SK-N-SH (cell line): ENCODE results near the gene UBR2. TPM values are rescaled to one million over a fixed set of nuclear protein-coding genes. Genes with fewer than 3 reads are reported as not detected.

Source experiments
- CTCF ChIA-PET: fragments of 300-600, 350-600 bp; formaldehyde crosslinking; extraction: SDS; loops from one replicate; lab custom pipeline; 2021; lab: Yijun Ruan, JAX
- POLR2A ChIA-PET: fragments of 350-600 bp; sonication (Branson Sonifier 250); formaldehyde crosslinking; extraction: SDS; loops from one replicate; lab custom pipeline; 2020; ENCODE audit warnings: antibody characterized with exemption, inconsistent platforms; lab: Yijun Ruan, JAX
- DNase-seq: peaks from one replicate; pipeline ENCODE4 v3.0.0; 2012
- H2AFZ ChIP-seq: fragments of 200-600 bp; sonication (generic); 2 replicates; pipeline ENCODE4 v1.8.1; 2016; ENCODE audit warnings: antibody characterized with exemption, mild to moderate bottlenecking, low read depth
- H3F3A ChIP-seq: fragments of 200-600 bp; sonication (generic); replicated peaks from 2 replicates; pipeline ENCODE3; 2016; ENCODE audit warnings: antibody characterized with exemption, mild to moderate bottlenecking; ENCODE audit not compliant: insufficient read depth
- H3K27ac ChIP-seq, 2 experiments: fragments of 200-500 bp in 1 of 2; fragments of 200-600 bp in 1 of 2; sonication (Bioruptor generic) in 1 of 2; sonication (generic), shearing (Covaris generic) in 1 of 2; 2 replicates each; pipeline versions ENCODE4 v1.5.1 to v1.6.1; 2014 to 2016; ENCODE audit warnings: low read depth in 2 of 2, inconsistent platforms in 1 of 2, low read length in 1 of 2, mild to moderate bottlenecking in 1 of 2, mixed read lengths in 1 of 2
- H3K27me3 ChIP-seq: fragments of 200-600 bp; sonication (generic), shearing (Covaris generic); 2 replicates; pipeline ENCODE4 v1.6.1; 2016; ENCODE audit warnings: mixed run types; ENCODE audit not compliant: insufficient read depth
- H3K36me3 ChIP-seq, 2 experiments: fragments of 200-500 bp in 1 of 2; fragments of 200-600 bp in 1 of 2; sonication (Bioruptor generic) in 1 of 2; sonication (generic) in 1 of 2; replicated peaks in 1 of 2; 2 replicates each; pipeline versions ENCODE3 to v1.5.1; 2014 to 2016; ENCODE audit warnings: low read length in 1 of 2, mild to moderate bottlenecking in 1 of 2; ENCODE audit not compliant: insufficient read depth in 2 of 2, control insufficient read depth in 1 of 2
- H3K4me1 ChIP-seq, 2 experiments: fragments of 200-500 bp in 1 of 2; fragments of 200-600 bp in 1 of 2; sonication (Bioruptor generic) in 1 of 2; sonication (generic), shearing (Covaris generic) in 1 of 2; 2 replicates each; pipeline versions ENCODE4 v1.5.1 to v1.6.1; 2014 to 2016; ENCODE audit warnings: low read depth in 1 of 2, low read length in 1 of 2, mixed run types in 1 of 2; ENCODE audit not compliant: insufficient read depth in 2 of 2, control insufficient read depth in 1 of 2
- H3K4me2 ChIP-seq: fragments of 200-600 bp; sonication (generic), shearing (Covaris generic); 2 replicates; pipeline ENCODE4 v1.6.1; 2017; ENCODE audit warnings: mixed run types
- H3K4me3 ChIP-seq, 2 experiments: fragments of 200-500 bp in 1 of 2; fragments of 200-600 bp in 1 of 2; sonication (Bioruptor generic) in 1 of 2; sonication (generic), shearing (Covaris generic) in 1 of 2; 2 replicates each; pipeline versions ENCODE4 v1.5.1 to v1.8.1; 2014 to 2016; ENCODE audit warnings: low read depth in 2 of 2, inconsistent platforms in 1 of 2, low read length in 1 of 2, mild to moderate bottlenecking in 1 of 2, mixed read lengths in 1 of 2, moderate library complexity in 1 of 2
- H3K79me2 ChIP-seq: fragments of 200-600 bp; sonication (generic); 2 replicates; pipeline ENCODE4 v1.8.1; 2017; ENCODE audit warnings: mild to moderate bottlenecking; ENCODE audit not compliant: insufficient read depth
- H3K9ac ChIP-seq: fragments of 200-600 bp; sonication (generic); 2 replicates; pipeline ENCODE4 v1.6.1; 2017; ENCODE audit warnings: mixed run types
- H3K9me2 ChIP-seq: fragments of 200-600 bp; sonication (generic); 2 replicates; pipeline ENCODE4 v1.6.1; 2017; ENCODE audit warnings: mixed run types
- H3K9me3 ChIP-seq: fragments of 200-600 bp; sonication (generic); 2 replicates; pipeline ENCODE4 v1.6.1; 2017; ENCODE audit warnings: mixed run types, mild to moderate bottlenecking, moderate library complexity
- H4K20me1 ChIP-seq: fragments of 200-600 bp; sonication (generic); 2 replicates; pipeline ENCODE4 v1.6.1; 2017; ENCODE audit warnings: mild to moderate bottlenecking, mixed run types; ENCODE audit not compliant: insufficient read depth
- ELF1 ChIP-seq: IDR thresholded peaks from 2 replicates; pipeline ENCODE4 v1.4.0; 2012
- FOSL2 ChIP-seq: IDR thresholded peaks from 2 replicates; pipeline ENCODE4 v1.4.0; 2012; ENCODE audit warnings: low read depth, mild to moderate bottlenecking, moderate library complexity, borderline replicate concordance
- FOXJ3 ChIP-seq: sonication (generic); formaldehyde crosslinking; IDR thresholded peaks from 2 replicates; pipeline ENCODE4 v1.5.1; 2020; ENCODE audit warnings: mild to moderate bottlenecking, missing genetic modification reagents
- FOXM1 ChIP-seq: IDR thresholded peaks from 2 replicates; pipeline ENCODE4 v1.4.0; 2012; ENCODE audit warnings: low read depth, mild to moderate bottlenecking
- GABPA ChIP-seq: IDR thresholded peaks from 2 replicates; pipeline ENCODE4 v1.4.0; 2012; ENCODE audit warnings: low read depth, mild to moderate bottlenecking
- GATA2 ChIP-seq: sonication (generic); formaldehyde crosslinking; IDR thresholded peaks from 2 replicates; pipeline ENCODE4 v1.5.0; 2020; ENCODE audit warnings: mild to moderate bottlenecking, missing genetic modification reagents
- JUND ChIP-seq: IDR thresholded peaks from 2 replicates; pipeline ENCODE4 v1.4.0; 2012
- MEF2A ChIP-seq: IDR thresholded peaks from 2 replicates; pipeline ENCODE4 v1.4.0; 2012; ENCODE audit warnings: low read depth, borderline replicate concordance
- MXI1 ChIP-seq: IDR thresholded peaks from 2 replicates; pipeline ENCODE4 v1.6.1; 2012; ENCODE audit warnings: mild to moderate bottlenecking, low read depth, low read length, improper control_type of control experiment
- NFIC ChIP-seq: IDR thresholded peaks from 2 replicates; pipeline ENCODE4 v1.4.0; 2012; ENCODE audit warnings: borderline replicate concordance
- POLR2AphosphoS5 ChIP-seq: IDR thresholded peaks from 2 replicates; pipeline ENCODE4 v1.6.1; 2012; ENCODE audit warnings: low read depth, low read length
- RCOR1 ChIP-seq: fragments of 150-350 bp; IDR thresholded peaks from 2 replicates; pipeline ENCODE4 v1.6.1; 2017; ENCODE audit warnings: antibody characterized with exemption, low read length
- YY1 ChIP-seq: IDR thresholded peaks from 2 replicates; pipeline ENCODE4 v1.4.0; 2012; ENCODE audit warnings: low read depth, mild to moderate bottlenecking
- WGBS: methylation state at CpG from one replicate; pipeline ENCODE4 v1.1.6; 2017; ENCODE audit warnings: low lambda C conversion rate; 5-methylcytosine and 5-hydroxymethylcytosine counted together
- polyA plus RNA-seq, 3 experiments: library from polyadenylated mRNA; depleted of rRNA; stranded (reverse); fragments of >200 nt; gene quantifications; 2 replicates each; pipeline ENCODE4 v1.2.3, GENCODE V29; 2012
- TF ChIP-seq, protein P1 (sequence below): fragments of 200-600 bp; sonication (generic); IDR thresholded peaks from 2 replicates; pipeline ENCODE4 v1.6.1; 2017; ENCODE audit warnings: antibody characterized with exemption, mild to moderate bottlenecking, moderate library complexity
- TF ChIP-seq, protein P2 (sequence below): IDR thresholded peaks from 2 replicates; pipeline ENCODE4 v1.4.0; 2012; ENCODE audit warnings: low read depth
- TF ChIP-seq, protein P3 (sequence below): fragments of 150-350 bp; IDR thresholded peaks from 2 replicates; pipeline ENCODE4 v1.6.1; 2017; ENCODE audit warnings: antibody characterized with exemption, low read length, low read depth, borderline replicate concordance
- TF ChIP-seq, protein P4 (sequence below): IDR thresholded peaks from 2 replicates; pipeline ENCODE4 v1.4.0; 2012; ENCODE audit warnings: low read depth, borderline replicate concordance

UBR2 gene
- polyA plus RNA-seq, 1 of the 3 experiments (the other 2 are of a cell fraction) = 5.2 TPM

DNA sequence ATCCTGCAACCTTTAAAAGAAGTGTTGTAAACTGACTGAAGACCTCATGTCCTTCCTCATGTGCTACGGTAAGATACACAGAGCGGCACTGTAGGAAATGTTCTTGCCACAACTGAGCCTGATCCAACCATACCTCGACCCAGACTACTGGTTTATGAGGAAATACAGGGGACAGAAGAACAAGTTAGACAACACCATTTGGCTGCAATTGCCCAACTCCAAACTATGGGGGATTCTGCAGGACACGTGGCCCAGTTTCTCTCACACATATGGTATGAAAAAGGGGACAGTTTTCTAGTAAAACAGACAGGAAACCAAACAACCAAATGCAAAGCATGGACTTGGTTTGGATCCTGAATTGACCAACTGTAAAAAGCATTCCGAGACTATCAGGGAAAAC is 148.1 kb downstream of the UBR2 start (continued):
- TF ChIP-seq FOSL2 (no peak), ELF1 (no peak), GATA2 (CRISPR knock-in tag) (no peak)
- TF ChIP-seq, protein P1, sequence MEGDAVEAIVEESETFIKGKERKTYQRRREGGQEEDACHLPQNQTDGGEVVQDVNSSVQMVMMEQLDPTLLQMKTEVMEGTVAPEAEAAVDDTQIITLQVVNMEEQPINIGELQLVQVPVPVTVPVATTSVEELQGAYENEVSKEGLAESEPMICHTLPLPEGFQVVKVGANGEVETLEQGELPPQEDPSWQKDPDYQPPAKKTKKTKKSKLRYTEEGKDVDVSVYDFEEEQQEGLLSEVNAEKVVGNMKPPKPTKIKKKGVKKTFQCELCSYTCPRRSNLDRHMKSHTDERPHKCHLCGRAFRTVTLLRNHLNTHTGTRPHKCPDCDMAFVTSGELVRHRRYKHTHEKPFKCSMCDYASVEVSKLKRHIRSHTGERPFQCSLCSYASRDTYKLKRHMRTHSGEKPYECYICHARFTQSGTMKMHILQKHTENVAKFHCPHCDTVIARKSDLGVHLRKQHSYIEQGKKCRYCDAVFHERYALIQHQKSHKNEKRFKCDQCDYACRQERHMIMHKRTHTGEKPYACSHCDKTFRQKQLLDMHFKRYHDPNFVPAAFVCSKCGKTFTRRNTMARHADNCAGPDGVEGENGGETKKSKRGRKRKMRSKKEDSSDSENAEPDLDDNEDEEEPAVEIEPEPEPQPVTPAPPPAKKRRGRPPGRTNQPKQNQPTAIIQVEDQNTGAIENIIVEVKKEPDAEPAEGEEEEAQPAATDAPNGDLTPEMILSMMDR = no peak

DNA sequence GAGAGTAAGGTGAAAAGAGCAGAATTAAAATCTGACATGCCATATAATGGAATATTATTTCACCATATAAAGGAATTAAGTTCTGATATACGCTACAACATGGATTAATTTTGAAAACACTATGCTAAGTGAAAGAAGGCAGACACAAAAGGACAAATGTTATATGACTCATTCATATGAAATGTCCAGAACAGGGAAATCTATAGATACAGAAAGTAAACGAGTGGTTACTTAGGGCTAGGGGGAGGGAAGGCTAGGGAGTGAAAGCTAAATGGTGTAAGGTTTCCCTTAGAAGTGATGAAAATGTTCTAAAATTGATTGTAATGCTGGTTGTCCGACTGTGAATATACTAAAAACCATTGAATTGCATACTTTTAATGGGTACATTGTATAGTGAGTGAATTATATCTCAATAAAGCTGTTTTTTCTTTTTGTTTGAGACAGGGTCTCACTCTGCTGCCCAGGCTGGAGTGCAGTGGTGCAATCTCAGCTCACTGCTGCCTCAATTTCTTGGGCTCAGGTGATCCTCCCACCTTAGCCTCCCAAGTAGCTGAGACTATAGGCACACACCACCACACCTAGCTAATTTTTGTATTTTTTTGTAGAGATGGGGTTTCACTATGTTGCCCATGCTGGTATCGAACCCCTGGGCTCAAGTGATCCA is 150.4 kb downstream of the UBR2 start:
- no peaks in the 10 kb centered on the region for H3F3A ChIP-seq
- no peaks in the 10 kb centered on the region for H3K36me3 ChIP-seq
- H3K27me3 ChIP-seq = no peaks in the 10 kb centered on the region
- H3K79me2 ChIP-seq = no peaks in the 10 kb centered on the region
- TF ChIP-seq FOSL2 (peak; percentile 36; the same call in 1 of the 2 replicates), MXI1 (no peak), JUND (0 out of 2 replicates have a peak, but pooled peaks have one; percentile 15)
- H3K27ac ChIP-seq = no peak overlapping the region
- no peak overlapping the region for H3K4me2 ChIP-seq
- peak overlapping the region; percentile 43; the same call in 1 of the 2 replicates for H2AFZ ChIP-seq
- H3K4me1 ChIP-seq = no peaks in the 10 kb centered on the region
- WGBS = 61% methylated on average over 4 of the region's 4 CpGs
- H3K9me3 ChIP-seq = peaks cover 5% of the 10 kb centered on the region; the same call in 1 of the 2 replicates
- no peaks in the 10 kb centered on the region for H4K20me1 ChIP-seq
- ChIA-PET POLR2A (no interaction called here), CTCF (no interaction called here)
- H3K4me3 ChIP-seq = no peak overlapping the region
- no peak for DNase-seq
- H3K9ac ChIP-seq = no peak overlapping the region
- no peaks in the 10 kb centered on the region for H3K9me2 ChIP-seq

DNA sequence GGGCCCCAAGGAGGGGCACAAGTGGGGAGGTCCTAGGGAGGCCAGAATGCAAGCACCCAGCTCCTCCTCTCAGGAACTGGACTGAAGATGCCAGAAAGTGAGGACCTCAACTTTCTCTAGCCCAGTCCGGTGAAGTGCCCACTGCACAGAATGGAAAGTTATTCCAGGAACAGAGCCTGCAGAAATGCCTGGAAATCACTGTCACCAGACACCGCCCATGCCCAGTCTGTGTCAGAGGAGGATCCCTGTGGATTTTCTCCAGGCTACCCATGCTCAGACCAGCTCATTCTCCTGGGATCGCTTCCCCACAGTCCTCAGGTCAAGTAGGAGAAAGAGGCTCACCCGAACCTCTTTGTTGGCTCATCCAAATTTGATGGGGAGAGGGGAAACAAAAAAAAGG is 152.0 kb downstream of the UBR2 start:
- WGBS = 91% methylated on average over 4 of the region's 4 CpGs
- TF ChIP-seq GABPA (no peak), POLR2AphosphoS5 (no peak), MEF2A (no peak), ELF1 (no peak), FOXM1 (no peak), NFIC (no peak), RCOR1 (no peak), FOXJ3 (no peak), YY1 (no peak)
- TF ChIP-seq, protein P2, sequence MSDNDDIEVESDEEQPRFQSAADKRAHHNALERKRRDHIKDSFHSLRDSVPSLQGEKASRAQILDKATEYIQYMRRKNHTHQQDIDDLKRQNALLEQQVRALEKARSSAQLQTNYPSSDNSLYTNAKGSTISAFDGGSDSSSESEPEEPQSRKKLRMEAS = no peak
- TF ChIP-seq, protein P3, sequence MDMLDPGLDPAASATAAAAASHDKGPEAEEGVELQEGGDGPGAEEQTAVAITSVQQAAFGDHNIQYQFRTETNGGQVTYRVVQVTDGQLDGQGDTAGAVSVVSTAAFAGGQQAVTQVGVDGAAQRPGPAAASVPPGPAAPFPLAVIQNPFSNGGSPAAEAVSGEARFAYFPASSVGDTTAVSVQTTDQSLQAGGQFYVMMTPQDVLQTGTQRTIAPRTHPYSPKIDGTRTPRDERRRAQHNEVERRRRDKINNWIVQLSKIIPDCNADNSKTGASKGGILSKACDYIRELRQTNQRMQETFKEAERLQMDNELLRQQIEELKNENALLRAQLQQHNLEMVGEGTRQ = no peak
- TF ChIP-seq, protein P4, sequence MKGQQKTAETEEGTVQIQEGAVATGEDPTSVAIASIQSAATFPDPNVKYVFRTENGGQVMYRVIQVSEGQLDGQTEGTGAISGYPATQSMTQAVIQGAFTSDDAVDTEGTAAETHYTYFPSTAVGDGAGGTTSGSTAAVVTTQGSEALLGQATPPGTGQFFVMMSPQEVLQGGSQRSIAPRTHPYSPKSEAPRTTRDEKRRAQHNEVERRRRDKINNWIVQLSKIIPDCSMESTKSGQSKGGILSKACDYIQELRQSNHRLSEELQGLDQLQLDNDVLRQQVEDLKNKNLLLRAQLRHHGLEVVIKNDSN = no peak
- CTCF ChIA-PET = interaction anchor here (3.7 kb wide), 1 partner anchor 11 kb away, joined by 17 read pairs; no protein-coding TSS in a partner anchor
- no peak overlapping the region for H3K27ac ChIP-seq
- no peak overlapping the region for H3K4me3 ChIP-seq
- H3K4me2 ChIP-seq = no peak overlapping the region
- no peaks in the 10 kb centered on the region for H3K79me2 ChIP-seq
- no peaks in the 10 kb centered on the region for H3K9me2 ChIP-seq
- no peaks in the 10 kb centered on the region for H4K20me1 ChIP-seq
- no peak overlapping the region for H2AFZ ChIP-seq
- POLR2A ChIA-PET = no interaction called here
- no peak for DNase-seq
- no peaks in the 10 kb centered on the region for H3K4me1 ChIP-seq
- H3K36me3 ChIP-seq = no peaks in the 10 kb centered on the region
- peaks cover 5% of the 10 kb centered on the region; the same call in 1 of the 2 replicates for H3K9me3 ChIP-seq
- H3K27me3 ChIP-seq = no peaks in the 10 kb centered on the region
- no peaks in the 10 kb centered on the region for H3F3A ChIP-seq
- no peak overlapping the region for H3K9ac ChIP-seq
